Neural progenitor cell (in vitro differentiated cells): ENCODE results near the gene PCDHGA5. TPM values are rescaled to one million over a fixed set of nuclear protein-coding genes. Genes with fewer than 3 reads are reported as not detected.
"Not testable (repeated sequence)": the region's sequence is repeated elsewhere in the genome, so short reads cannot be mapped to it uniquely, and the experiment has no call there.

Experiments
- DNase-seq: peaks from one replicate; pipeline ENCODE4 v3.0.0-alpha.2; 2016; ENCODE audit warnings: low spot score
- H2AFZ ChIP-seq: fragments of 200-600 bp; sonication (generic); replicated peaks from 2 replicates; pipeline ENCODE4 v1.6.1; 2016; ENCODE audit warnings: antibody characterized with exemption
- H3F3A ChIP-seq: fragments of 200-600 bp; sonication (generic); 2 replicates; pipeline ENCODE4 v1.6.1; 2016; ENCODE audit warnings: antibody characterized with exemption, low read depth
- H3K27ac ChIP-seq: fragments of 200-600 bp; sonication (generic); 2 replicates; pipeline ENCODE4 v1.5.1; 2016; ENCODE audit warnings: mild to moderate bottlenecking
- H3K27me3 ChIP-seq: fragments of 200-600 bp; sonication (generic); 2 replicates; pipeline ENCODE4 v1.6.1; 2016; ENCODE audit warnings: mild to moderate bottlenecking, moderate library complexity
- H3K36me3 ChIP-seq: fragments of 200-600 bp; sonication (generic); 2 replicates; pipeline ENCODE4 v1.5.1; 2016
- H3K4me1 ChIP-seq: fragments of 200-600 bp; sonication (generic); 2 replicates; pipeline ENCODE4 v1.6.1; 2016; ENCODE audit warnings: mixed run types
- H3K4me2 ChIP-seq: fragments of 200-600 bp; sonication (generic); 2 replicates; pipeline ENCODE4 v1.6.1; 2016
- H3K4me3 ChIP-seq: fragments of 200-600 bp; sonication (generic); 2 replicates; pipeline ENCODE4 v1.5.1; 2016
- H3K79me2 ChIP-seq: fragments of 200-600 bp; sonication (generic); 2 replicates; pipeline ENCODE4 v1.6.1; 2016; ENCODE audit warnings: low read depth
- H3K9ac ChIP-seq: fragments of 200-600 bp; sonication (generic); 2 replicates; pipeline ENCODE4 v1.6.1; 2016
- H3K9me3 ChIP-seq: fragments of 200-600 bp; sonication (generic); 2 replicates; pipeline ENCODE4 v1.5.1; 2016; ENCODE audit warnings: low read depth
- H4K20me1 ChIP-seq: fragments of 200-600 bp; sonication (generic); 2 replicates; pipeline ENCODE4 v1.6.1; 2016; ENCODE audit warnings: low read depth
- H3K27ac Mint-ChIP-seq: 3 replicates; pipeline ENCODE4 v1.8.0; 2021; ENCODE audit warnings: mixed read lengths
- H3K27me3 Mint-ChIP-seq: 2 replicates; pipeline ENCODE4 v1.8.0; 2022; ENCODE audit warnings: low read depth, mild to moderate bottlenecking, inconsistent platforms, moderate library complexity, mixed read lengths; ENCODE audit not compliant: insufficient read depth
- H3K36me3 Mint-ChIP-seq: 3 replicates; pipeline ENCODE4 v1.8.0; 2021; ENCODE audit warnings: mixed read lengths
- H3K4me1 Mint-ChIP-seq: 3 replicates; pipeline ENCODE4 v1.8.0; 2021; ENCODE audit warnings: mixed read lengths
- H3K4me3 Mint-ChIP-seq: 3 replicates; pipeline ENCODE4 v1.8.0; 2021; ENCODE audit warnings: mild to moderate bottlenecking, moderate library complexity, mixed read lengths
- H3K9me3 Mint-ChIP-seq: 3 replicates; pipeline ENCODE4 v1.8.0; 2020; ENCODE audit warnings: mixed read lengths
- EZH2 ChIP-seq: fragments of 200-600 bp; sonication (generic); IDR thresholded peaks from 2 replicates; pipeline ENCODE4 v1.6.1; 2017; ENCODE audit warnings: antibody characterized with exemption, mild to moderate bottlenecking, moderate library complexity
- EZH2phosphoT487 ChIP-seq: fragments of 200-600 bp; sonication (generic); IDR thresholded peaks from 2 replicates; pipeline ENCODE4 v1.6.1; 2017; ENCODE audit warnings: antibody characterized with exemption
- total RNA-seq: library from RNA; depleted of rRNA; stranded (reverse); fragments of >200 nt; gene quantifications from 2 replicates; pipeline ENCODE4 v1.2.3, GENCODE V29; 2015; ENCODE audit warnings: low replicate concordance
- TF ChIP-seq, protein P1 (sequence below): fragments of 200-600 bp; sonication (generic); IDR thresholded peaks from 2 replicates; pipeline ENCODE4 v1.5.1; 2017; ENCODE audit warnings: antibody characterized with exemption, mild to moderate bottlenecking

PCDHGA5 gene
- total RNA-seq, 1 donor from 2014 or later: 0.71 TPM

DNA sequence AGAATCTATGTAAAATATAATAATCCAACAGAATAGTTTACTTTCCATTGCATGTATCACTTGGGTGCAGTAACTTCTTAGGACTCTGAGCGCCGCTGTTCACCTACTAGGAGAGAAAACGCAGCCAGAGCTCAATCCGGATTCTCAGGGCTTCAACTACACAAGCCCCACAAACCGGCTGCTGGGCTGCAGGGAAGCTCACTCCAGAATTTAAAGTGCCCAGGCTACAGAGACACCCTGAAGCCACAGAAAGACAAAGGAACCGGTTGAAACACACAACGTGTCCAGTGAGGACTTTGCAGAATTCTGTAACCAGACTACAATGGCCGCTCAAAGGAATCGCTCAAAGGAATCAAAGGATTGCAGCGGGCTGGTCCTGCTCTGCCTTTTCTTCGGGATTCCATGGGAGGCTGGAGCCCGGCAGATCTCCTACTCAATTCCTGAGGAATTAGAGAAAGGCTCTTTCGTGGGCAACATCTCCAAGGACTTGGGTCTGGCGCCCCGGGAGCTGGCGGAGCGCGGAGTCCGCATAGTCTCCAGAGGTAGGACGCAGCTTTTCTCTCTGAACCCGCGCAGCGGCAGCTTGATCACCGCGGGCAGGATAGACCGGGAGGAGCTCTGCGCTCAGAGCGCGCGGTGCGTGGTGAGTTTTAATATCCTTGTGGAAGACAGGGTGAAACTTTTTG lies 49.0 kb downstream of the PCDHGA5 start, which contains the start of gene PCDHGA10:
TSS of gene PCDHGA10 (plus strand) at position 134 of the 686 bp plus-strand sequence. CDS start at position 323, 189 bp downstream.
- H3K27ac ChIP-seq: no peak within 1 kb of the TSS
- H3K36me3 Mint-ChIP-seq: peaks cover 70% of the 10 kb centered on the region

DNA sequence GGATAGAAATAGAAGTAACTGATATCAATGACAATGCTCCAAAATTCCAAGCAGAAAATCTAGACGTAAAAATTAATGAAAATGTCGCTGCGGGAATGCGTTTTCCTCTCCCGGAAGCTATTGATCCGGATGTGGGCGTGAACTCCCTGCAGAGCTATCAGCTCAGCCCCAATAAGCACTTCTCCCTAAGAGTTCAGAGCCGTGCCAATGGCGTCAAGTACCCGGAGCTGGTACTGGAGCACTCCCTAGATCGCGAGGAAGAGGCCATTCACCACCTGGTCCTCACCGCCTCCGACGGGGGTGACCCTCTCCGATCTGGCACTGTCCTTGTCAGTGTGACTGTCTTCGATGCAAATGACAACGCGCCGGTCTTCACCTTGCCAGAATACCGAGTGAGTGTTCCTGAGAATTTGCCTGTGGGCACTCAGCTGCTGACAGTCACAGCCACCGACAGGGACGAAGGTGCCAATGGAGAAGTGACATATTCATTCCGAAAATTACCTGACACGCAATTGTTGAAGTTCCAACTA lies 49.6 kb downstream of the PCDHGA5 start:
- H3K4me2 ChIP-seq: no peak overlapping the region

More for the DNA sequence above, 49.0 kb downstream of the PCDHGA5 start, which contains the start of gene PCDHGA10:
- peak; percentile 57 for DNase-seq
- Histone ChIP-seq H3K4me1 (no peaks in the 10 kb centered on the region), H3K4me3 (peak within 1 kb of the TSS; percentile 17), H2AFZ (no peak within 1 kb of the TSS), H3K79me2 (no peaks in the 10 kb centered on the region), H3K27me3 (peaks cover 8% of the 10 kb centered on the region), H3K4me2 (no peak within 1 kb of the TSS), H4K20me1 (no peaks in the 10 kb centered on the region), H3K9ac (no peak within 1 kb of the TSS), H3K36me3 (peaks cover 12% of the 10 kb centered on the region), H3F3A (peaks cover 22% of the 10 kb centered on the region), H3K9me3 (peaks cover 39% of the 10 kb centered on the region)
- peaks cover 84% of the 10 kb centered on the region for H3K9me3 Mint-ChIP-seq
- H3K27ac Mint-ChIP-seq: no peak within 1 kb of the TSS
- H3K27me3 Mint-ChIP-seq: peaks cover 19% of the 10 kb centered on the region
- peak within 1 kb of the TSS; percentile 77 for H3K4me3 Mint-ChIP-seq
- TF ChIP-seq EZH2phosphoT487: no peak
- TF ChIP-seq, protein P1, sequence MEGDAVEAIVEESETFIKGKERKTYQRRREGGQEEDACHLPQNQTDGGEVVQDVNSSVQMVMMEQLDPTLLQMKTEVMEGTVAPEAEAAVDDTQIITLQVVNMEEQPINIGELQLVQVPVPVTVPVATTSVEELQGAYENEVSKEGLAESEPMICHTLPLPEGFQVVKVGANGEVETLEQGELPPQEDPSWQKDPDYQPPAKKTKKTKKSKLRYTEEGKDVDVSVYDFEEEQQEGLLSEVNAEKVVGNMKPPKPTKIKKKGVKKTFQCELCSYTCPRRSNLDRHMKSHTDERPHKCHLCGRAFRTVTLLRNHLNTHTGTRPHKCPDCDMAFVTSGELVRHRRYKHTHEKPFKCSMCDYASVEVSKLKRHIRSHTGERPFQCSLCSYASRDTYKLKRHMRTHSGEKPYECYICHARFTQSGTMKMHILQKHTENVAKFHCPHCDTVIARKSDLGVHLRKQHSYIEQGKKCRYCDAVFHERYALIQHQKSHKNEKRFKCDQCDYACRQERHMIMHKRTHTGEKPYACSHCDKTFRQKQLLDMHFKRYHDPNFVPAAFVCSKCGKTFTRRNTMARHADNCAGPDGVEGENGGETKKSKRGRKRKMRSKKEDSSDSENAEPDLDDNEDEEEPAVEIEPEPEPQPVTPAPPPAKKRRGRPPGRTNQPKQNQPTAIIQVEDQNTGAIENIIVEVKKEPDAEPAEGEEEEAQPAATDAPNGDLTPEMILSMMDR: peak; percentile 41
- H3K4me1 Mint-ChIP-seq: peaks cover 16% of the 10 kb centered on the region

DNA sequence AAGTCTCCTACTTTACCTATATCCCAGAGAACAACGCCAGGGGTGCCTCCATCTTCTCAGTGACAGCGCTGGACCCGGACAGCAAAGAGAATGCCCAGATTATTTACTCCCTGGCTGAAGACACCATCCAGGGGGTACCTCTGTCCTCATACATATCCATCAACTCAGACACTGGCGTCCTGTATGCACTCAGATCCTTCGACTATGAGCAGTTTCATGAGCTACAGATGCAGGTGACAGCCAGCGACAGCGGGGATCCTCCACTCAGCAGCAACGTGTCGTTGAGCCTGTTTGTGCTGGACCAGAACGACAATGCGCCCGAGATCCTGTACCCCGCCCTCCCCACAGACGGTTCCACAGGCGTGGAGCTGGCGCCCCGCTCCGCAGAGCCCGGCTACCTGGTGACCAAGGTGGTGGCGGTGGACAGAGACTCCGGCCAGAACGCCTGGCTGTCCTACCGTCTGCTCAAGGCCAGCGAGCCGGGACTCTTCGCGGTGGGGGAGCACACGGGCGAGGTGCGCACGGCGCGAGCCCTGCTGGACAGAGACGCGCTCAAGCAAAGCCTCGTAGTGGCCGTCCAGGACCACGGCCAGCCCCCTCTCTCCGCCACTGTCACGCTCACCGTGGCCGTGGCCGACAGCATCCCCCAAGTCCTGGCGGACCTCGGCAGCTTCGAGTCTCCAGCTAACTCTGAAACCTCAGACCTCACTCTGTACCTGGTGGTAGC lies 50.7 kb downstream of the PCDHGA5 start:
- not testable (repeated sequence) for H3K27ac Mint-ChIP-seq, H3K4me1 ChIP-seq, DNase-seq, H3K4me3 Mint-ChIP-seq, H3K27ac ChIP-seq, H3K79me2 ChIP-seq, H3K4me3 ChIP-seq, H3K9ac ChIP-seq, H4K20me1 ChIP-seq, H2AFZ ChIP-seq, H3K4me2 ChIP-seq, H3K27me3 ChIP-seq
- H3K27me3 Mint-ChIP-seq: peaks cover 17% of the 10 kb centered on the region
- H3K9me3 ChIP-seq: peaks cover 42% of the 10 kb centered on the region
- peaks cover 81% of the 10 kb centered on the region for H3K9me3 Mint-ChIP-seq
- H3F3A ChIP-seq: peaks cover 24% of the 10 kb centered on the region
- H3K4me1 Mint-ChIP-seq: peaks cover 11% of the 10 kb centered on the region
- H3K36me3 Mint-ChIP-seq: peaks cover 69% of the 10 kb centered on the region
- peaks cover 23% of the 10 kb centered on the region for H3K36me3 ChIP-seq

More for the DNA sequence above, 49.6 kb downstream of the PCDHGA5 start:
- DNase-seq: no peak
- Histone ChIP-seq H3K9me3 (peaks cover 41% of the 10 kb centered on the region), H3K4me3 (no peak overlapping the region), H3K27me3 (peaks cover 4% of the 10 kb centered on the region), H3F3A (peaks cover 28% of the 10 kb centered on the region), H3K4me1 (no peaks in the 10 kb centered on the region), H4K20me1 (no peaks in the 10 kb centered on the region), H3K36me3 (peaks cover 17% of the 10 kb centered on the region), H3K27ac (no peak overlapping the region), H2AFZ (no peak overlapping the region), H3K9ac (no peak overlapping the region), H3K79me2 (peaks cover 5% of the 10 kb centered on the region)
- Mint-ChIP-seq H3K27ac (no peak overlapping the region), H3K4me1 (peaks cover 15% of the 10 kb centered on the region), H3K4me3 (peak overlapping the region; percentile 77), H3K36me3 (peaks cover 72% of the 10 kb centered on the region), H3K27me3 (peaks cover 21% of the 10 kb centered on the region), H3K9me3 (peaks cover 84% of the 10 kb centered on the region)
- TF ChIP-seq EZH2 (no peak), EZH2phosphoT487 (no peak)
- TF ChIP-seq, protein P1: no peak

DNA sequence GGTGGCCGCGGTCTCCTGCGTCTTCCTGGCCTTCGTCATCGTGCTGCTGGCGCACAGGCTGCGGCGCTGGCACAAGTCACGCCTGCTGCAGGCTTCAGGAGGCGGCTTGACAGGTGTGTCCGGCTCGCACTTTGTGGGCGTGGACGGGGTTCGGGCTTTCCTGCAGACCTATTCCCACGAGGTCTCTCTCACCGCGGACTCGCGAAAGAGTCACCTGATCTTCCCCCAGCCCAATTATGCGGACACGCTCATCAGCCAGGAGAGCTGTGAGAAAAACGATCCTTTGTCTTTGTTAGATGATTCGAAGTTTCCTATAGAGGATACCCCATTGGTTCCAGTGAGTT lies 51.3 kb downstream of the PCDHGA5 start:
- DNase-seq, H4K20me1 ChIP-seq, H3K27ac ChIP-seq, H3K9ac ChIP-seq, H3K4me3 Mint-ChIP-seq, H3K4me1 ChIP-seq, H3K27me3 ChIP-seq, H3K4me3 ChIP-seq, H3K27ac Mint-ChIP-seq, H3K4me2 ChIP-seq, H3K79me2 ChIP-seq, H3K4me1 Mint-ChIP-seq, H2AFZ ChIP-seq: not testable (repeated sequence)
- peaks cover 25% of the 10 kb centered on the region for H3F3A ChIP-seq
- H3K36me3 ChIP-seq: peaks cover 23% of the 10 kb centered on the region
- peaks cover 45% of the 10 kb centered on the region for H3K9me3 ChIP-seq
- Mint-ChIP-seq H3K27me3 (peaks cover 18% of the 10 kb centered on the region), H3K36me3 (peaks cover 72% of the 10 kb centered on the region), H3K9me3 (peaks cover 82% of the 10 kb centered on the region)

Other genes starting within 250 kb of the PCDHGA5 start
- gene PCDHB4, start 242.3 kb upstream of the PCDHGA5 start, total RNA-seq: 1.9 and 2.3 TPM in 2 replicates
- gene PCDHB5, start 229.0 kb upstream of the PCDHGA5 start, total RNA-seq: 11.9 and 15.2 TPM in 2 replicates
- 0.90 and 1.5 TPM in 2 replicates for gene PCDHB6, start 214.1 kb upstream of the PCDHGA5 start, total RNA-seq
- gene PCDHB7, start 191.5 kb upstream of the PCDHGA5 start, total RNA-seq: 0.21 and 0.90 TPM in 2 replicates
- 0.31 TPM in 1 of 2 replicates, not detected in the other for gene PCDHB8, start 186.4 kb upstream of the PCDHGA5 start, total RNA-seq
- gene PCDHB16, start 181.8 kb upstream of the PCDHGA5 start, total RNA-seq: 4.0 and 4.5 TPM in 2 replicates
- 3.1 and 4.6 TPM in 2 replicates for gene PCDHB9, start 177.0 kb upstream of the PCDHGA5 start, total RNA-seq
- 9.3 and 10.4 TPM in 2 replicates for gene PCDHB10, start 171.8 kb upstream of the PCDHGA5 start, total RNA-seq
- gene PCDHB11, start 164.5 kb upstream of the PCDHGA5 start, total RNA-seq: 3.8 and 4.0 TPM in 2 replicates
- gene PCDHB12, start 155.4 kb upstream of the PCDHGA5 start, total RNA-seq: 3.0 and 3.8 TPM in 2 replicates
- 2.4 and 3.0 TPM in 2 replicates for gene PCDHB13, start 150.2 kb upstream of the PCDHGA5 start, total RNA-seq
- 7.2 and 7.4 TPM in 2 replicates for gene PCDHB14, start 140.8 kb upstream of the PCDHGA5 start, total RNA-seq
- gene PCDHB15, start 118.8 kb upstream of the PCDHGA5 start, total RNA-seq: 7.8 and 9.4 TPM in 2 replicates
- 0.22 and 0.96 TPM in 2 replicates for gene SLC25A2, start 60.1 kb upstream of the PCDHGA5 start, total RNA-seq
- gene TAF7, start 43.4 kb upstream of the PCDHGA5 start, total RNA-seq: 121 and 157 TPM in 2 replicates
- gene PCDHGA1, start 33.6 kb upstream of the PCDHGA5 start, total RNA-seq: 1.0 and 1.5 TPM in 2 replicates
- 0.37 and 0.71 TPM in 2 replicates for gene PCDHGA2, start 25.4 kb upstream of the PCDHGA5 start, total RNA-seq
- gene PCDHGA3, start 20.3 kb upstream of the PCDHGA5 start, total RNA-seq: 0.34 and 0.54 TPM in 2 replicates
- 3.6 and 4.3 TPM in 2 replicates for gene PCDHGB1, start 14.1 kb upstream of the PCDHGA5 start, total RNA-seq
- 2.3 and 2.4 TPM in 2 replicates for gene PCDHGA4, start 9.1 kb upstream of the PCDHGA5 start, total RNA-seq
- 2.1 and 2.2 TPM in 2 replicates for gene PCDHGB2, start 4.2 kb upstream of the PCDHGA5 start, total RNA-seq
- gene PCDHGB3, start 6.1 kb downstream of the PCDHGA5 start, total RNA-seq: 0.74 and 0.95 TPM in 2 replicates
- 0.77 and 1.4 TPM in 2 replicates for gene PCDHGA6, start 9.7 kb downstream of the PCDHGA5 start, total RNA-seq
- gene PCDHGA7, start 18.6 kb downstream of the PCDHGA5 start, total RNA-seq: 0.81 and 1.1 TPM in 2 replicates
- 10.4 and 14.9 TPM in 2 replicates for gene PCDHGB4, start 23.5 kb downstream of the PCDHGA5 start, total RNA-seq
- gene PCDHGA8, start 28.5 kb downstream of the PCDHGA5 start, total RNA-seq: 2.3 and 3.3 TPM in 2 replicates
- gene PCDHGB5, start 33.8 kb downstream of the PCDHGA5 start, total RNA-seq: 2.0 and 3.7 TPM in 2 replicates
- gene PCDHGA9, start 38.6 kb downstream of the PCDHGA5 start, total RNA-seq: 0.97 and 2.2 TPM in 2 replicates
- 13.2 and 22.1 TPM in 2 replicates for gene PCDHGB6, start 43.9 kb downstream of the PCDHGA5 start, total RNA-seq
- gene PCDHGA10, start 48.8 kb downstream of the PCDHGA5 start, total RNA-seq: 4.2 and 4.7 TPM in 2 replicates
- 21.1 and 23.9 TPM in 2 replicates for gene PCDHGB7, start 53.5 kb downstream of the PCDHGA5 start, total RNA-seq
- 9.5 and 13.3 TPM in 2 replicates for gene PCDHGA11, start 56.9 kb downstream of the PCDHGA5 start, total RNA-seq
- gene PCDHGA12, start 66.3 kb downstream of the PCDHGA5 start, total RNA-seq: 0.79 and 2.2 TPM in 2 replicates
- gene PCDHGC3, start 111.8 kb downstream of the PCDHGA5 start, total RNA-seq: 14.7 and 17.2 TPM in 2 replicates
- gene PCDHGC4, start 120.9 kb downstream of the PCDHGA5 start, total RNA-seq: 5.0 and 10.4 TPM in 2 replicates
- 0.43 and 1.3 TPM in 2 replicates for gene PCDHGC5, start 124.9 kb downstream of the PCDHGA5 start, total RNA-seq